Uterus (tissue), 4 donors: Measurements from ENCODE around the gene SIAH2. TPM values are rescaled to one million over a fixed set of nuclear protein-coding genes. Genes with fewer than 3 reads are reported as not detected.

Experiments
- DNase-seq, 2 donors: peaks; one replicate each; pipeline ENCODE4 v3.0.0-alpha.2; 2019 to 2020
- H3K27ac ChIP-seq, 2 donors: fragments of 200-600 bp; sonication (generic); 1 replicate in 1 of 2; 2 replicates in 1 of 2; pipeline ENCODE4 v1.5.1; 2016 to 2018
- H3K27me3 ChIP-seq, 2 donors: fragments of 200-600 bp; sonication (generic); one replicate each; pipeline ENCODE4 v1.5.1; 2018 to 2019; ENCODE audit warnings: control low read depth in 1 of 2
- H3K36me3 ChIP-seq, 2 donors: fragments of 200-600 bp; sonication (generic); one replicate each; pipeline ENCODE4 v1.5.1; 2019; ENCODE audit warnings: control low read depth in 1 of 2
- H3K4me1 ChIP-seq, 2 donors: fragments of 200-600 bp; sonication (generic); one replicate each; pipeline ENCODE4 v1.5.1; 2018 to 2019; ENCODE audit warnings: control low read depth in 1 of 2
- H3K4me3 ChIP-seq, 2 donors: fragments of 200-600 bp; sonication (generic); 1 replicate in 1 of 2; 2 replicates in 1 of 2; pipeline ENCODE4 v1.5.1; 2018 to 2019; ENCODE audit warnings: mild to moderate bottlenecking in 1 of 2
- H3K9me3 ChIP-seq, 2 donors: fragments of 200-600 bp; sonication (generic); one replicate each; pipeline ENCODE4 v1.5.1; 2019; ENCODE audit warnings: control low read depth in 1 of 2
- CTCF ChIP-seq, 4 experiments: fragments of 200-600 bp in 2 of 4; fragments of 450-650 bp in 2 of 4; sonication (generic) in 2 of 4; IDR thresholded peaks; one replicate each; pipeline ENCODE4 v1.5.1; 2016 to 2019; ENCODE audit warnings: antibody characterized with exemption in 4 of 4, mild to moderate bottlenecking in 2 of 4, moderate library complexity in 1 of 4
- POLR2A ChIP-seq, 2 donors: fragments of 450-650 bp; IDR thresholded peaks; one replicate each; pipeline ENCODE4 v1.6.1; 2016; ENCODE audit warnings: antibody characterized with exemption in 2 of 2, mild to moderate bottlenecking in 1 of 2, moderate library complexity in 1 of 2
- intact Hi-C: fragments of 100-400 bp; cut with DNase I; formaldehyde crosslinking; loops from one replicate; pipeline ENCODE4 v1.15.1; 2023; ENCODE audit warnings: low total_unique reads
- total RNA-seq, 4 donors: library from RNA; depleted of rRNA in 3 of 4; stranded (reverse); fragments of >200 nt in 3 of 4; gene quantifications; one replicate each; pipeline versions ENCODE4 v1.1.0 to v1.2.4, GENCODE V29; 2014 to 2023
- donor health status: DM: yes; HTN: yes; CAD: no.

The SIAH2 gene
- total RNA-seq, 4 donors from 2014 or later: 25.4 to 63.8 (median 43.6) TPM

GRCh38 chr3:150793641-150794040 lies 30.7 kb upstream of the SIAH2 start:
- no peak for DNase-seq
- H3K27ac ChIP-seq: no peak overlapping the region
- H3K4me3 ChIP-seq: no peak overlapping the region
- no peaks in the 10 kb centered on the region for H3K4me1 ChIP-seq
- intact Hi-C loops: loop anchor here (2.0 kb wide), 1 partner anchor 47 kb away; no protein-coding TSS in a partner anchor
- no peaks in the 10 kb centered on the region for H3K27me3 ChIP-seq
- no peaks in the 10 kb centered on the region for H3K36me3 ChIP-seq
- TF ChIP-seq POLR2A (IDR thresholded peaks at IDR 0.05) (no peak), CTCF (IDR thresholded peaks at IDR 0.05) (no peak)
- peaks cover 0 to 3% of the 10 kb centered on the region in 2 donors for H3K9me3 ChIP-seq

- TF ChIP-seq POLR2A (IDR thresholded peaks at IDR 0.05): no peak
- no peak for TF ChIP-seq CTCF (IDR thresholded peaks at IDR 0.05)
- Histone ChIP-seq H3K27me3 (no peaks in the 10 kb centered on the region), H3K9me3 (peaks cover 0 to 3% of the 10 kb centered on the region in 2 donors), H3K27ac (no peak overlapping the region), H3K4me3 (no peak overlapping the region), H3K36me3 (no peaks in the 10 kb centered on the region), H3K4me1 (no peaks in the 10 kb centered on the region)
- DNase-seq: no peak
- intact Hi-C loops: no loop called here
These were observed 27.7 kb upstream of the SIAH2 start for GRCh38 chr3:150790629-150791028.

GRCh38 chr3:150789451-150789850 lies 26.5 kb upstream of the SIAH2 start:
- no peak for DNase-seq
- Histone ChIP-seq H3K27me3 (no peaks in the 10 kb centered on the region), H3K36me3 (no peaks in the 10 kb centered on the region), H3K4me3 (no peak overlapping the region), H3K27ac (no peak overlapping the region), H3K9me3 (peaks cover 0 to 3% of the 10 kb centered on the region in 2 donors), H3K4me1 (no peaks in the 10 kb centered on the region)
- intact Hi-C loops: loop anchor here (10.0 kb wide), 1 partner anchor 65 kb away; no protein-coding TSS in a partner anchor
- TF ChIP-seq POLR2A (IDR thresholded peaks at IDR 0.05) (no peak), CTCF (IDR thresholded peaks at IDR 0.05) (no peak)

GRCh38 chr3:150787741-150788370 lies 24.9 kb upstream of the SIAH2 start:
- Histone ChIP-seq H3K36me3 (no peaks in the 10 kb centered on the region), H3K9me3 (peaks cover 0 to 3% of the 10 kb centered on the region in 2 donors), H3K27me3 (no peaks in the 10 kb centered on the region), H3K4me1 (no peaks in the 10 kb centered on the region), H3K27ac (no peak overlapping the region), H3K4me3 (no peak overlapping the region)
- TF ChIP-seq CTCF (IDR thresholded peaks at IDR 0.05) (peak; percentile 84 to 94 (median 90)), POLR2A (IDR thresholded peaks at IDR 0.05) (no peak)
- intact Hi-C loops: loop anchor here (10.0 kb wide), 1 partner anchor 63 kb away; no protein-coding TSS in a partner anchor
- DNase-seq: peak; percentile 81 to 88

- DNase-seq: no peak
- H3K27me3 ChIP-seq: no peaks in the 10 kb centered on the region
- no peak for TF ChIP-seq POLR2A (IDR thresholded peaks at IDR 0.05)
- no peak for TF ChIP-seq CTCF (IDR thresholded peaks at IDR 0.05)
- no peaks in the 10 kb centered on the region for H3K4me1 ChIP-seq
- no peaks in the 10 kb centered on the region for H3K36me3 ChIP-seq
- H3K27ac ChIP-seq: no peak overlapping the region
- H3K4me3 ChIP-seq: no peak overlapping the region
- peaks cover 0 to 3% of the 10 kb centered on the region in 2 donors for H3K9me3 ChIP-seq
- intact Hi-C loops: loop anchor here (10.0 kb wide), 1 partner anchor 62 kb away; no protein-coding TSS in a partner anchor
These were observed 23.8 kb upstream of the SIAH2 start for GRCh38 chr3:150786791-150787190.
